DND-41 (cell line): ENCODE data around the gene RAPGEF1.

Experiments used
- CTCF ChIP-seq: IDR thresholded peaks from 2 replicates; pipeline ENCODE4 v1.5.1; 2012; ENCODE audit warnings: borderline replicate concordance, low read length, moderate library complexity, mild to moderate bottlenecking; ENCODE audit not compliant: poor library complexity, severe bottlenecking; ENCODE audit errors: extremely low read depth
- EZH2 ChIP-seq: IDR thresholded peaks from 3 replicates; pipeline ENCODE4 v1.6.1; 2012; ENCODE audit warnings: borderline replicate concordance, low read depth, mild to moderate bottlenecking, moderate library complexity, low read length, inconsistent platforms; ENCODE audit not compliant: severe bottlenecking

GRCh38 chr9:131610231-131610761 lies 129.6 kb downstream of the RAPGEF1 start:
- TF ChIP-seq CTCF (no peak), EZH2 (no peak)
